SK-N-SH treated with all-trans-retinoic acid at 6 μM for 48 hours (cell line): Measurements from ENCODE around the gene HLA-F.

Experiments used
- ATAC-seq: fragments of 200-7000 bp; cut with Tn5 transposase; 3 replicates; pipeline ENCODE4 v1.9.1; 2020; ENCODE audit warnings: mild to moderate bottlenecking, moderate library complexity
- ARNTL ChIP-seq: fragments of 450-650 bp; formaldehyde crosslinking; IDR thresholded peaks from 2 replicates; pipeline ENCODE4 v1.5.0; 2020; ENCODE audit warnings: low read depth, mild to moderate bottlenecking, moderate library complexity, borderline replicate concordance
- CREB5 ChIP-seq: fragments of 250-450 bp; sonication (Bioruptor Pico); IDR thresholded peaks from 2 replicates; pipeline ENCODE4 v1.5.1; 2020; ENCODE audit warnings: low read depth, mild to moderate bottlenecking, moderate library complexity
- CSDC2 ChIP-seq: fragments of 250-450 bp; sonication (Bioruptor Pico); IDR thresholded peaks from 2 replicates; pipeline ENCODE4 v1.5.0; 2020; ENCODE audit warnings: mild to moderate bottlenecking, moderate library complexity
- CSRNP3 ChIP-seq: fragments of 250-450 bp; sonication (Bioruptor Pico); IDR thresholded peaks from 2 replicates; pipeline ENCODE4 v1.5.1; 2021; ENCODE audit warnings: mild to moderate bottlenecking, moderate library complexity
- GLIS3 ChIP-seq: fragments of 250-450 bp; sonication (Bioruptor Pico); IDR thresholded peaks from 2 replicates; pipeline ENCODE4 v1.5.0; 2020; ENCODE audit warnings: mild to moderate bottlenecking, moderate library complexity
- ISL1 ChIP-seq: fragments of 250-450 bp; sonication (Bioruptor Pico); IDR thresholded peaks from 2 replicates; pipeline ENCODE4 v2.1.2; 2022; ENCODE audit warnings: mild to moderate bottlenecking, moderate library complexity
- OSR1 ChIP-seq: fragments of 250-450 bp; sonication (Bioruptor Pico); IDR thresholded peaks from 2 replicates; pipeline ENCODE4 v1.8.0; 2022; ENCODE audit warnings: moderate library complexity, mild to moderate bottlenecking, inconsistent platforms
- PATZ1 ChIP-seq: fragments of 250-450 bp; sonication (Bioruptor Pico); IDR thresholded peaks from 2 replicates; pipeline ENCODE4 v1.8.0; 2020; ENCODE audit warnings: mild to moderate bottlenecking, moderate library complexity, borderline replicate concordance
- PPARA ChIP-seq: fragments of 250-450 bp; sonication (Bioruptor Pico); IDR thresholded peaks from 2 replicates; pipeline ENCODE4 v1.5.0; 2020; ENCODE audit warnings: mild to moderate bottlenecking, borderline replicate concordance
- RARB ChIP-seq: fragments of 250-450 bp; sonication (Bioruptor Pico); IDR thresholded peaks from 2 replicates; pipeline ENCODE4 v1.8.0; 2021; ENCODE audit warnings: mild to moderate bottlenecking, moderate library complexity
- SNAI2 ChIP-seq: fragments of 250-450 bp; sonication (Bioruptor Pico); IDR thresholded peaks from 2 replicates; pipeline ENCODE4 v1.5.0; 2020; ENCODE audit warnings: mild to moderate bottlenecking, moderate library complexity
- TCF4 ChIP-seq: fragments of 250-450 bp; sonication (Bioruptor Pico); IDR thresholded peaks from 2 replicates; pipeline ENCODE4 v1.8.0; 2021; ENCODE audit warnings: mild to moderate bottlenecking, moderate library complexity, borderline replicate concordance
- TOX ChIP-seq: fragments of 250-450 bp; sonication (Bioruptor Pico); IDR thresholded peaks from 2 replicates; pipeline ENCODE4 v1.8.0; 2021; ENCODE audit warnings: mild to moderate bottlenecking, moderate library complexity, borderline replicate concordance
- TSHZ2 ChIP-seq: fragments of 250-450 bp; sonication (Bioruptor Pico); IDR thresholded peaks from 2 replicates; pipeline ENCODE4 v1.5.0; 2020; ENCODE audit warnings: mild to moderate bottlenecking, moderate library complexity
- ZC3H10 ChIP-seq: fragments of 250-450 bp; sonication (Bioruptor Pico); IDR thresholded peaks from 2 replicates; pipeline ENCODE4 v1.5.1; 2021; ENCODE audit warnings: mild to moderate bottlenecking, moderate library complexity
- ZFP3 ChIP-seq: fragments of 250-450 bp; sonication (Bioruptor Pico); IDR thresholded peaks from 2 replicates; pipeline ENCODE4 v1.5.0; 2020; ENCODE audit warnings: mild to moderate bottlenecking, moderate library complexity
- ZNF565 ChIP-seq: fragments of 450-650 bp; formaldehyde crosslinking; conservative IDR thresholded peaks from 2 replicates; pipeline ENCODE4 v1.5.0; 2020; ENCODE audit warnings: low read depth, mild to moderate bottlenecking, moderate library complexity
- ZNF70 ChIP-seq: fragments of 450-650 bp; formaldehyde crosslinking; IDR thresholded peaks from 2 replicates; pipeline ENCODE4 v1.5.0; 2020; ENCODE audit warnings: mild to moderate bottlenecking, moderate library complexity
- ZNF8 ChIP-seq: fragments of 450-650 bp; formaldehyde crosslinking; IDR thresholded peaks from 2 replicates; pipeline ENCODE4 v1.5.0; 2020; ENCODE audit warnings: mild to moderate bottlenecking, moderate library complexity

HLA-F gene

GRCh38 chr6:29678114-29678513 lies 45.1 kb upstream of the HLA-F start:
- ATAC-seq, result no peak
- TF ChIP-seq ZNF565 (CRISPR knock-in tag), result no peak
- no peak for TF ChIP-seq ARNTL (CRISPR knock-in tag)
- no peak for TF ChIP-seq ZNF8 (CRISPR knock-in tag)
- no peak for TF ChIP-seq TSHZ2 (CRISPR knock-in tag)
- TF ChIP-seq ZNF70 (CRISPR knock-in tag), result no peak
- no peak for TF ChIP-seq PATZ1
- TF ChIP-seq ZC3H10 (CRISPR knock-in tag), result no peak
- no peak for TF ChIP-seq GLIS3 (CRISPR knock-in tag)
- TF ChIP-seq OSR1 (CRISPR knock-in tag), result no peak
- no peak for TF ChIP-seq TCF4
- TF ChIP-seq CSRNP3, result no peak
- no peak for TF ChIP-seq ZFP3 (CRISPR knock-in tag)
- no peak for TF ChIP-seq SNAI2
- no peak for TF ChIP-seq CREB5 (CRISPR knock-in tag)

- ATAC-seq, result no peak
- TF ChIP-seq TOX (CRISPR knock-in tag), result no peak
- TF ChIP-seq CREB5 (CRISPR knock-in tag), result no peak
- TF ChIP-seq ZC3H10 (CRISPR knock-in tag), result no peak
- no peak for TF ChIP-seq GLIS3 (CRISPR knock-in tag)
- no peak for TF ChIP-seq ISL1 (CRISPR knock-in tag)
- TF ChIP-seq RARB (CRISPR knock-in tag), result no peak
These were observed 43.3 kb upstream of the HLA-F start for GRCh38 chr6:29679962-29680361.

GRCh38 chr6:29680416-29680815 lies 42.8 kb upstream of the HLA-F start:
- no peak for TF ChIP-seq ZFP3 (CRISPR knock-in tag)
- TF ChIP-seq CSDC2 (CRISPR knock-in tag), result no peak
- TF ChIP-seq TSHZ2 (CRISPR knock-in tag), result no peak
- no peak for TF ChIP-seq ISL1 (CRISPR knock-in tag)
- no peak for TF ChIP-seq PPARA (CRISPR knock-in tag)
- TF ChIP-seq PATZ1, result no peak
- no peak for TF ChIP-seq ARNTL (CRISPR knock-in tag)
- no peak for TF ChIP-seq CSRNP3
- no peak for TF ChIP-seq ZNF70 (CRISPR knock-in tag)
- no peak for ATAC-seq
